ENCODE data around the gene KRTDAP.
"Not testable (repeated sequence)": the region's sequence is repeated elsewhere in the genome, so short reads cannot be mapped to it uniquely, and the experiment has no call there.

Gene KRTDAP

GRCh38 chr19:35474104-35474503 lies 16.2 kb downstream of the KRTDAP start:
- no peak overlapping the region for H3K4me3 ChIP-seq (replicated peaks in 1 of 2; ENCODE audit: low read depth in 2 of 2, low read length in 2 of 2)
- DNase-seq (ENCODE audit: low read depth in 2 of 2), result no peak
- TF ChIP-seq CTCF (IDR thresholded peaks at IDR 0.05; ENCODE audit: low read depth, low read length), result no peak

DNA sequence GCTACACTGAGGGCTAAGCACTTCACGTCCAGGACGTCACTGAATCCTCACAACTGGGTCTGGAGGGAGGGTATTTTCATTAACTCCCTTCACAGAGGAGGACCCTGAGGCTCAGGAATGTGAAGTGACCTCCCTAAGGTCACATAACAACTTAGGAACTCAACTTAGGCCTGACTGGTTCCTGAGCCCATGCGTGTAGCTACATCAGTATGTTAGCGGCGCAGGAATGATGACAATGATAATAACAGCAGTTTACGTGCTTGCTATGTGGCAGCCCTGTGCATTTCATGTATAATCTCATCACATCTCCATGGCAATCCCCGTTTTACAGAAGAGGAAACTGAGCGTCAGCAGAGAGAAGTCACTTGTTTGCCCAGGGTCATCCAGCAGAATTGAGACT lies 18.3 kb downstream of the KRTDAP start:
- DNase-seq (ENCODE audit: low read depth in 2 of 2), result no peak
- H3K4me3 ChIP-seq (replicated peaks in 1 of 2; ENCODE audit: low read depth in 2 of 2, low read length in 2 of 2), result no peak overlapping the region
- TF ChIP-seq CTCF (IDR thresholded peaks at IDR 0.05; ENCODE audit: low read depth, low read length), result no peak

GRCh38 chr19:35471075-35471474 lies 19.2 kb downstream of the KRTDAP start:
- DNase-seq (ENCODE audit: low read depth in 2 of 2), result not testable (repeated sequence)

DNA sequence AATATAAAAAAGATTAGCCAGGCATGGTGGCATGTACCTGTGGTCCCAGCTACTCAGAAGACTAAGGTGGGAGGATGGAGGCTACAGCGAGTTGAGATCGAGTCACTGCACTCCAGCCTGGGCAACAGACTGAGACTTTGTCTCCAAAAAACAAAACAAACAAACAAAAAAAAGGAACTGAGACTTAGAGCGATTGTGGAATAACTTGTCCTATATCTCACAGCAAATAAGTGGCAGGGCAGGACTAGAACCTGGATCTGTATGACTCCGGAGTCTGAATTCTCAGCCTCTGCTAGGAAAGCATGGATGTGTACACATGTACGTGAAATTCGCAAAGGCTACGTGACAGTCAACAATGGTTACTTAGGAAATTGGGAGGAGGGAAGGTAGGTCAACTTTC lies 20.1 kb downstream of the KRTDAP start:
- no peak for TF ChIP-seq CTCF (IDR thresholded peaks at IDR 0.05; ENCODE audit: low read depth, low read length)
- DNase-seq (ENCODE audit: low read depth in 2 of 2), result no peak

More at GRCh38 chr19:35471075-35471474, 19.2 kb downstream of the KRTDAP start:
- not testable (repeated sequence) for H3K4me3 ChIP-seq (replicated peaks in 1 of 2; ENCODE audit: low read depth in 2 of 2, low read length in 2 of 2)

GRCh38 chr19:35468637-35469036 lies 21.6 kb downstream of the KRTDAP start:
- H3K4me3 ChIP-seq (replicated peaks in 1 of 2; ENCODE audit: low read depth in 2 of 2, low read length in 2 of 2), result no peak overlapping the region
- peak; percentile 64 for TF ChIP-seq CTCF (IDR thresholded peaks at IDR 0.05; ENCODE audit: low read depth, low read length)
- peak; percentile 38 to 63 for DNase-seq (ENCODE audit: low read depth in 2 of 2)

More for the DNA sequence above, 20.1 kb downstream of the KRTDAP start:
- H3K4me3 ChIP-seq (replicated peaks in 1 of 2; ENCODE audit: low read depth in 2 of 2, low read length in 2 of 2), result no peak overlapping the region

- no peak for TF ChIP-seq CTCF (IDR thresholded peaks at IDR 0.05; ENCODE audit: low read depth, low read length)
- DNase-seq (ENCODE audit: low read depth in 2 of 2), result no peak
- H3K4me3 ChIP-seq (replicated peaks in 1 of 2; ENCODE audit: low read depth in 2 of 2, low read length in 2 of 2), result no peak overlapping the region
These were observed 24.0 kb downstream of the KRTDAP start for GRCh38 chr19:35466259-35466658.

- DNase-seq (ENCODE audit: low read depth in 2 of 2); H3K4me3 ChIP-seq (replicated peaks in 1 of 2; ENCODE audit: low read depth in 2 of 2, low read length in 2 of 2): not testable (repeated sequence)
These were observed 27.3 kb downstream of the KRTDAP start for GRCh38 chr19:35462956-35463355.

DNA sequence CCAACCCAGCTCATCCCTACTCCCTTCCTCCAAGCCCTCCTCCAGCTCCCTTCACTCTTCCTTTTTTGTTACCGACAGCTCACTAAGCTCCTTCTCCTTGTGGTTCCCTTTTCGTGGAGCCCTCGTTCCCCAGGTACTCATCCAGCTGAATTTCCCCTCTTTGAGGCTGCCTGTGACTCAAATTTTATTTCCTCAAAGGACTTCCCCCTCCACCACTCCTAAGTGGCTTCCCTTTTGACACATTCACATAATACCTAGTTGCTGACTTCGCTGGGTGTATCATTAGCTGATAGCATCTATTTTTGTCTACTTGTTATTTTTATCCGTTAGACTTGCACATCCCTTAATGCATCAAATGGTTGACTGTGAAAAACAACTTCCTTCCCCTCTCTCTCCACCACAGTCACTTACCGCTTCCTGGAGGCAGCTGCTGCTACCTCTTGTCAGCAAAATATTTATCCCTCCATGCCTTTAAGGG lies 27.7 kb downstream of the KRTDAP start:
- H3K4me3 ChIP-seq (replicated peaks in 1 of 2; ENCODE audit: low read depth in 2 of 2, low read length in 2 of 2), result no peak overlapping the region
- DNase-seq (ENCODE audit: low read depth in 2 of 2), result no peak
- TF ChIP-seq CTCF (IDR thresholded peaks at IDR 0.05; ENCODE audit: low read depth, low read length), result no peak

DNA sequence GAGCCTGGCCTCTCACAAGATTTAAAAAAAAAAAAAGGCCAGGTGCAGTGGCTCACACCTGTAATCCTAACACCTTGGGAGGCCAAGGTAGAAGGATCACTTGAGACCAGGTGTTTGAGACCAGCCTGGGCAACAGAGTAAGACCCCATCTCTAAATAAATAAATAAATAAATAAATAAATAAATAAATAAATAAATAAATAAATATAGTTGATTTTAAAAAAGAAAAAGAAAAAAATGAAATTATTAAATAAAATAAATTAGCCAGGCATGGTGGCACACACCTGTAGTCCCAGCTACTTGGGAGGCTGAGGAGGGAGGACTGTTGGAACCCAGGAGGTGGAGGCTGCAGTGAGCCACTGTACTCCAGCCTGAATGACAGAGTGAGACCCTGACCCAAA lies 28.5 kb downstream of the KRTDAP start:
- not testable (repeated sequence) for H3K4me3 ChIP-seq (replicated peaks in 1 of 2; ENCODE audit: low read depth in 2 of 2, low read length in 2 of 2); DNase-seq (ENCODE audit: low read depth in 2 of 2)
